ENCODE data around the gene OR8G5.

- TF ChIP-seq CTCF (conservative IDR thresholded peaks at IDR 0.05) (no peak), ZFX (IDR thresholded peaks at IDR 0.05) (no peak)
Observed at GRCh38 chr11:124276081-124276480, 19.9 kb downstream of the OR8G5 start.
